ENCODE data around the gene SERPINB6. TPM values are rescaled to one million over a fixed set of nuclear protein-coding genes. Genes with fewer than 3 reads are reported as not detected.
A peak's percentile ranks its signal among the peaks of the same experiment; 100 is the strongest.

SERPINB6 gene
- total RNA-seq, 2 donors from 2014 or later, result 128 to 150 TPM

GRCh38 chr6:2977290-2977689 lies 5.9 kb upstream of the SERPINB6 start:
- H3K9me3 ChIP-seq (ENCODE audit: control insufficient read depth, low read length), result no peaks in the 10 kb centered on the region
- no peak overlapping the region for H3K27ac ChIP-seq (ENCODE audit: low read depth, low read length)
- H3K9ac ChIP-seq (ENCODE audit: extremely low read depth, low read length, poor library complexity, severe bottlenecking), result no peak overlapping the region
- H3K36me3 ChIP-seq (ENCODE audit: control insufficient read depth, insufficient read depth, low read length), result no peaks in the 10 kb centered on the region
- Mint-ChIP-seq H3K36me3 (ENCODE audit: low read depth) (no peaks in the 10 kb centered on the region), H3K27me3 (ENCODE audit: insufficient read depth) (peaks cover 3% of the 10 kb centered on the region), H3K4me1 (peaks cover 47% of the 10 kb centered on the region), H3K27ac (no peak overlapping the region), H3K9me3 (peaks cover 2% of the 10 kb centered on the region), H3K4me3 (no peak overlapping the region)
- no peak for DNase-seq
- no peak overlapping the region for H3K4me3 ChIP-seq (ENCODE audit: low read length)
- no peaks in the 10 kb centered on the region for H3K27me3 ChIP-seq (ENCODE audit: control insufficient read depth, insufficient read depth, low read length, poor library complexity, severe bottlenecking)
- peaks cover 21% of the 10 kb centered on the region for H3K4me1 ChIP-seq (ENCODE audit: control insufficient read depth, insufficient read depth, low read length)
- TF ChIP-seq CTCF (conservative IDR thresholded peaks at IDR 0.05), result no peak
- WGBS, 2 experiments (ENCODE audit: insufficient coverage in 1 of 2, insufficient read length in 1 of 2), result 76 to 85% methylated on average over 2 to 5 of the region's 5 CpGs

GRCh38 chr6:2976571-2977085 lies 5.3 kb upstream of the SERPINB6 start:
- no peaks in the 10 kb centered on the region for H3K27me3 ChIP-seq (ENCODE audit: control insufficient read depth, insufficient read depth, low read length, poor library complexity, severe bottlenecking)
- no peaks in the 10 kb centered on the region for H3K36me3 Mint-ChIP-seq (ENCODE audit: low read depth)
- no peak overlapping the region for H3K4me3 ChIP-seq (ENCODE audit: low read length)
- H3K4me3 Mint-ChIP-seq, result no peak overlapping the region
- H3K9me3 Mint-ChIP-seq, result peaks cover 2% of the 10 kb centered on the region
- H3K9me3 ChIP-seq (ENCODE audit: control insufficient read depth, low read length), result no peaks in the 10 kb centered on the region
- H3K36me3 ChIP-seq (ENCODE audit: control insufficient read depth, insufficient read depth, low read length), result no peaks in the 10 kb centered on the region
- H3K27ac ChIP-seq (ENCODE audit: low read depth, low read length), result no peak overlapping the region
- 78 to 80% methylated on average over 7 of the region's 7 CpGs for WGBS, 2 experiments (ENCODE audit: insufficient coverage in 1 of 2, insufficient read length in 1 of 2)
- peaks cover 6% of the 10 kb centered on the region for H3K27me3 Mint-ChIP-seq (ENCODE audit: insufficient read depth)
- H3K9ac ChIP-seq (ENCODE audit: extremely low read depth, low read length, poor library complexity, severe bottlenecking), result no peak overlapping the region
- H3K4me1 Mint-ChIP-seq, result peaks cover 43% of the 10 kb centered on the region
- TF ChIP-seq CTCF (conservative IDR thresholded peaks at IDR 0.05), result no peak
- H3K4me1 ChIP-seq (ENCODE audit: control insufficient read depth, insufficient read depth, low read length), result peaks cover 21% of the 10 kb centered on the region
- no peak for DNase-seq
- H3K27ac Mint-ChIP-seq, result peak overlapping the region; percentile 35

GRCh38 chr6:2976060-2976459 lies 4.7 kb upstream of the SERPINB6 start:
- DNase-seq, result no peak
- H3K36me3 Mint-ChIP-seq (ENCODE audit: low read depth), result no peaks in the 10 kb centered on the region
- no peak overlapping the region for H3K4me3 Mint-ChIP-seq
- no peak overlapping the region for H3K9ac ChIP-seq (ENCODE audit: extremely low read depth, low read length, poor library complexity, severe bottlenecking)
- H3K27me3 ChIP-seq (ENCODE audit: control insufficient read depth, insufficient read depth, low read length, poor library complexity, severe bottlenecking), result no peaks in the 10 kb centered on the region
- H3K27ac ChIP-seq (ENCODE audit: low read depth, low read length), result no peak overlapping the region
- peaks cover 6% of the 10 kb centered on the region for H3K27me3 Mint-ChIP-seq (ENCODE audit: insufficient read depth)
- no peak for TF ChIP-seq CTCF (conservative IDR thresholded peaks at IDR 0.05)
- peaks cover 17% of the 10 kb centered on the region for H3K4me1 ChIP-seq (ENCODE audit: control insufficient read depth, insufficient read depth, low read length)
- H3K4me1 Mint-ChIP-seq, result peaks cover 38% of the 10 kb centered on the region
- no peaks in the 10 kb centered on the region for H3K36me3 ChIP-seq (ENCODE audit: control insufficient read depth, insufficient read depth, low read length)
- peaks cover 2% of the 10 kb centered on the region for H3K9me3 Mint-ChIP-seq
- H3K27ac Mint-ChIP-seq, result no peak overlapping the region
- WGBS, 2 experiments (ENCODE audit: insufficient coverage in 1 of 2, insufficient read length in 1 of 2), result 95% methylated on average over 4 to 5 of the region's 5 CpGs
- H3K4me3 ChIP-seq (ENCODE audit: low read length), result no peak overlapping the region
- no peaks in the 10 kb centered on the region for H3K9me3 ChIP-seq (ENCODE audit: control insufficient read depth, low read length)
